ENCODE measurements around the gene COX19. TPM values are rescaled to one million over a fixed set of nuclear protein-coding genes. Genes with fewer than 3 reads are reported as not detected.

The COX19 gene
- total RNA-seq, 1 experiment from 2014 or later = 14.0 TPM

DNA sequence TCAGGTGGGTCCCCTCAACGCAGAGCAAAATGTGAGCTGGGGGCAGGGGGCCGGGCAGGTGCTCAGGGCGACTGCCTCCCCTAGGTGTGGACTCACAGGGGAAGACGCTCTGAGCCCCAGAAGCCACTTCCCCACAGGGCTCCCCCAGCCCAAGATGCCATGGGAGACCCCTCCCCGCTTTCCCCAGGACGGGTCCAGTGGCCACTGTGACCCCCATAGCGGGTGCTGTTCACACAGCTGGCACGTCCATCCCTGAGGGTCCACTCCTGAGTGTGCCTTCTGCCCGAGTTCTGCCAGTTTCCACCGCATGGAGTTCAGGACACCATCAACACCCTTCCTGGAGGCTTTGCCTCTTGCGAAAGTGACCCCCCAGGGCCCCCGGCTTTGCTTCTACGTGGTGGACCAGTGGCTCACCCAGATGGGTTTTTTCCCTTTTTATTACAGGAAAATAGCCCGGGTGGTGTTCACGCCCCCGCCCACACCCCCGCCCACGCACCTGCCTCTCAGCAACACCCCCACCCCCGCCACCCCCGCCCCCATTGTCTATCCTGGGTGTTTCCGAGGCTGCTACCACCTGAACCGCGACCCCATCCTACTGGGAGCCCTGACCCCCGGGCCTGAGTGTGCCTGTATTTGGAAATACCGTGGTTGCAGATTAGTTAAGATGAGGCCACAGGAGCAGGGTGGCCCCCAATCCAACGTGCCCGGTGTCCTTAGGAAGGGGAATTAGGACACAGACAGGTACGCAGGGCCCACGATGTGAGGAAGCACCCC lies 52.8 kb downstream of the COX19 start:
- intact Hi-C loops (cut with micrococcal nuclease) = no loop called here
- POLR2A ChIA-PET = no interaction called here
- Histone ChIP-seq H3K36me3 (ENCODE audit: control insufficient read depth in 1 of 2, insufficient read depth in 2 of 2, low read length in 2 of 2) (no peaks in the 10 kb centered on the region), H3K4me1 (ENCODE audit: control insufficient read depth in 1 of 2, insufficient read depth in 2 of 2, low read length in 2 of 2) (peaks cover 0 to 13% of the 10 kb centered on the region in 2 experiments; a peak in 2 of 4 replicates), H3K27ac (ENCODE audit: low read depth, low read length) (no peak overlapping the region), H3K79me2 (ENCODE audit: insufficient read depth, low read length) (no peaks in the 10 kb centered on the region), H3K27me3 (ENCODE audit: insufficient read depth, low read length) (no peaks in the 10 kb centered on the region), H3K9me2 (ENCODE audit: insufficient read depth) (no peaks in the 10 kb centered on the region), H4K20me1 (ENCODE audit: insufficient read depth) (no peaks in the 10 kb centered on the region), H3K4me3 (replicated peaks in 1 of 2; ENCODE audit: low read depth in 1 of 2, low read length in 2 of 2) (no peak overlapping the region), H3K9ac (ENCODE audit: low read length) (no peak overlapping the region), H3K4me2 (ENCODE audit: low read length) (no peak overlapping the region), H2AFZ (ENCODE audit: low read depth, low read length, poor library complexity, severe bottlenecking) (no peak overlapping the region), H3K9me3 (ENCODE audit: control insufficient read depth in 1 of 2, insufficient read depth in 1 of 2, low read depth in 1 of 2, low read length in 2 of 2) (no peaks in the 10 kb centered on the region)
- TF ChIP-seq EGR1 (IDR thresholded peaks at IDR 0.05; ENCODE audit: low read depth) (no peak), FOSL1 (IDR thresholded peaks at IDR 0.05; ENCODE audit: low read depth) (no peak), CBX3 (IDR thresholded peaks at IDR 0.05; ENCODE audit: low read depth) (no peak), SIN3A (IDR thresholded peaks at IDR 0.05; ENCODE audit: low read depth) (no peak), RAD21 (IDR thresholded peaks at IDR 0.05; ENCODE audit: low read depth) (no peak), ZFX (IDR thresholded peaks at IDR 0.05) (no peak), JUND (IDR thresholded peaks at IDR 0.05) (no peak), EZH2phosphoT487 (IDR thresholded peaks at IDR 0.05; ENCODE audit: borderline replicate concordance) (no peak), CTCF (IDR thresholded peaks at IDR 0.05 in 2 of 3, conservative IDR thresholded peaks at IDR 0.05 in 1 of 3; ENCODE audit: borderline replicate concordance in 1 of 3, insufficient read depth in 1 of 3, low read depth in 2 of 3, low read length in 2 of 3) (no peak), ATF3 (IDR thresholded peaks at IDR 0.05) (no peak), POLR2AphosphoS5 (IDR thresholded peaks at IDR 0.05; ENCODE audit: low read depth, low read length) (no peak), TCF7L2 (IDR thresholded peaks at IDR 0.05; ENCODE audit: borderline replicate concordance, extremely low read depth, insufficient read depth, insufficient read length) (no peak), EZH2 (IDR thresholded peaks at IDR 0.05) (no peak), POLR2A (IDR thresholded peaks at IDR 0.05; ENCODE audit: borderline replicate concordance, extremely low read depth, insufficient read depth, insufficient read length) (no peak), YY1 (IDR thresholded peaks at IDR 0.05; ENCODE audit: extremely low read depth, insufficient replicate concordance, low read depth, low read length) (no peak), ELF1 (IDR thresholded peaks at IDR 0.05; ENCODE audit: borderline replicate concordance, low read depth) (no peak), SRF (IDR thresholded peaks at IDR 0.05; ENCODE audit: low read depth) (no peak), ZBTB33 (IDR thresholded peaks at IDR 0.05; ENCODE audit: extremely low read depth, insufficient replicate concordance, low read length) (no peak), REST (IDR thresholded peaks at IDR 0.05; ENCODE audit: low read depth) (no peak), CEBPB (IDR thresholded peaks at IDR 0.05; ENCODE audit: low read depth) (no peak)
- DNase-seq (ENCODE audit: low read depth, low spot score) = no peak
- no TSS peak for BruUV-seq (replicated peaks)
- RAD21 ChIA-PET (ENCODE audit: low non-redundant PET in 1 of 2, low total read pairs in 2 of 2, uncharacterized antibody in 2 of 2, unreplicated experiment in 2 of 2) = no interaction called here
- CTCF ChIA-PET = no interaction called here
- ATAC-seq = no peak

Measured in HCT116 (cell line).